AG09319 (cell line): ENCODE data around the gene B3GALT4.

ENCODE experiments used
- DNase-seq: peaks from one replicate; pipeline ENCODE4 v3.0.0-alpha.2; 2010; ENCODE audit warnings: low read depth; ENCODE audit errors: extremely low read depth
- TF ChIP-seq, protein P1 (sequence below): IDR thresholded peaks from 2 replicates; pipeline ENCODE4 v1.5.1; 2011; ENCODE audit warnings: low read depth, mild to moderate bottlenecking, inconsistent platforms, low read length, moderate library complexity

B3GALT4 gene

DNA sequence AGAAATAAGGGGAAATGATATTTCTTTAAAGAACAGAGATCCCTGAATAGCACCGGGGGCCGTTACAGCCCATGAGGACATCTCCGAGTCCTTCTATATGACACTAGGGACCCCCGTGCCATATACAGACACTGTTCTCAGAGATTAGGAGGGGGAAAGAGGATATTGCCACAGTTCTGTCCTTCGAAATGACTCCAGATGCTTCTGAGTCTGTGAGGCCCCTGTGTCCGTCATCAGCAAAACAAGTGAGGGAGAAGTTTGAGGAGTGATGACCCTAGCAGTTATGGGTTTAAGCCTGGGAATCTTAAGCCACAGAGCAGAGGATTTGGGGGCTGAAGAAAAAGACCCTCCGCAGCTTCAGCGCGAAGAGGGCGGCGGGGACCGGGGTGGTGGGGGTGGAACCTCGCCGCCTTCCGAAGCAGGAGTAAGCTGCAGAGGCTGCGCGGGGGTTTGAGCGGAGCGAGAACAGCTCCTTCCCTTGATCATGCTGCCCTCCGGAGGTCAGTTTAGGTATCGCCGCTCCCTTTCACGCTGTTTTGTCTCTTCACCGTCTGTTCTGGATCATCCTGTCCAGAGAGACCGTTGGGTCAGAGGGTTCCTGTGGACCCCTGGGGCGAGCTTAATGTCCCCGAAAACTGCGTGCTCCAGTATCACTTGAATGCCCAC, 28.8 kb upstream of the B3GALT4 start:
- DNase-seq, result peak; percentile 59
- TF ChIP-seq, protein P1, sequence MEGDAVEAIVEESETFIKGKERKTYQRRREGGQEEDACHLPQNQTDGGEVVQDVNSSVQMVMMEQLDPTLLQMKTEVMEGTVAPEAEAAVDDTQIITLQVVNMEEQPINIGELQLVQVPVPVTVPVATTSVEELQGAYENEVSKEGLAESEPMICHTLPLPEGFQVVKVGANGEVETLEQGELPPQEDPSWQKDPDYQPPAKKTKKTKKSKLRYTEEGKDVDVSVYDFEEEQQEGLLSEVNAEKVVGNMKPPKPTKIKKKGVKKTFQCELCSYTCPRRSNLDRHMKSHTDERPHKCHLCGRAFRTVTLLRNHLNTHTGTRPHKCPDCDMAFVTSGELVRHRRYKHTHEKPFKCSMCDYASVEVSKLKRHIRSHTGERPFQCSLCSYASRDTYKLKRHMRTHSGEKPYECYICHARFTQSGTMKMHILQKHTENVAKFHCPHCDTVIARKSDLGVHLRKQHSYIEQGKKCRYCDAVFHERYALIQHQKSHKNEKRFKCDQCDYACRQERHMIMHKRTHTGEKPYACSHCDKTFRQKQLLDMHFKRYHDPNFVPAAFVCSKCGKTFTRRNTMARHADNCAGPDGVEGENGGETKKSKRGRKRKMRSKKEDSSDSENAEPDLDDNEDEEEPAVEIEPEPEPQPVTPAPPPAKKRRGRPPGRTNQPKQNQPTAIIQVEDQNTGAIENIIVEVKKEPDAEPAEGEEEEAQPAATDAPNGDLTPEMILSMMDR, result peak; percentile 88

GRCh38 chr6:33248643-33248931, 28.3 kb upstream of the B3GALT4 start:
- DNase-seq, result no peak
- TF ChIP-seq, protein P1, result no peak

- peak; percentile 98 for DNase-seq
These were observed 27.8 kb upstream of the B3GALT4 start for GRCh38 chr6:33248932-33249731.

GRCh38 chr6:33249732-33250630, 26.9 kb upstream of the B3GALT4 start:
- TF ChIP-seq, protein P1, result no peak

More at GRCh38 chr6:33248932-33249731, 27.8 kb upstream of the B3GALT4 start:
- TF ChIP-seq, protein P1, result peak; percentile 13

DNA sequence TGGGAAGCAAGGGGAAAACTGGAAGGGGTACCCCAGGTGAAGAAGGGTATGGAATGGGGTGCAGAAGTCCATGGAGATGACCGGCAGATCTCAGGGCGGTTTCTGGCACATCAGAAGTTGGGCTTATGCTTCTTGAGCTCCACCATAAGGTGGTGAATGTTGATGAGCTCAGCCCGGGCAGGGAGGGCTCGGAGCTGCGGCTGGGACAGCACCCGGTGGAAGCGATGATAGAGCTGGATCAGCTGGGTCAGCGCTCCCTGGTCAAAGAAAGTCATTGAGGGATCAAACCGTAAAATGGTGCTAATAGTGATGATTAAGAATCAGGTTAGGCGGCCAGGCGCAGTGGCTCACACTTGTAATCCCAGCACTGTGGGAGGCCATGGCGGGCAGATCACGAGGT, 26.2 kb upstream of the B3GALT4 start:
- no peak for DNase-seq
- TF ChIP-seq, protein P1, result no peak

More at GRCh38 chr6:33249732-33250630, 26.9 kb upstream of the B3GALT4 start:
- peak; percentile 39 for DNase-seq

GRCh38 chr6:33251395-33252012, 25.4 kb upstream of the B3GALT4 start:
- DNase-seq, result no peak
- TF ChIP-seq, protein P1, result no peak
